Measurements from ENCODE around the gene CFAP20DC.

- TF ChIP-seq POLR2A (IDR thresholded peaks at IDR 0.05; ENCODE audit: low read length) (no peak), TP53 (CRISPR knock-in tag; IDR thresholded peaks at IDR 0.05) (no peak), CHD2 (IDR thresholded peaks at IDR 0.05; ENCODE audit: low read length, partially characterized antibody) (no peak), RCOR1 (IDR thresholded peaks at IDR 0.05; ENCODE audit: low read depth, low read length) (no peak), MAFK (IDR thresholded peaks at IDR 0.05; ENCODE audit: partially characterized antibody) (no peak), POLR2AphosphoS2 (conservative IDR thresholded peaks at IDR 0.05; ENCODE audit: low read length) (no peak), CEBPB (IDR thresholded peaks at IDR 0.05) (no peak), REST (IDR thresholded peaks at IDR 0.05) (no peak), SMC3 (IDR thresholded peaks at IDR 0.05) (no peak), RNF2 (IDR thresholded peaks at IDR 0.05; ENCODE audit: borderline replicate concordance, low read depth) (no peak), NFE2L2 (conservative IDR thresholded peaks at IDR 0.05; ENCODE audit: low read length) (no peak)
- TF ChIP-seq, protein P1, sequence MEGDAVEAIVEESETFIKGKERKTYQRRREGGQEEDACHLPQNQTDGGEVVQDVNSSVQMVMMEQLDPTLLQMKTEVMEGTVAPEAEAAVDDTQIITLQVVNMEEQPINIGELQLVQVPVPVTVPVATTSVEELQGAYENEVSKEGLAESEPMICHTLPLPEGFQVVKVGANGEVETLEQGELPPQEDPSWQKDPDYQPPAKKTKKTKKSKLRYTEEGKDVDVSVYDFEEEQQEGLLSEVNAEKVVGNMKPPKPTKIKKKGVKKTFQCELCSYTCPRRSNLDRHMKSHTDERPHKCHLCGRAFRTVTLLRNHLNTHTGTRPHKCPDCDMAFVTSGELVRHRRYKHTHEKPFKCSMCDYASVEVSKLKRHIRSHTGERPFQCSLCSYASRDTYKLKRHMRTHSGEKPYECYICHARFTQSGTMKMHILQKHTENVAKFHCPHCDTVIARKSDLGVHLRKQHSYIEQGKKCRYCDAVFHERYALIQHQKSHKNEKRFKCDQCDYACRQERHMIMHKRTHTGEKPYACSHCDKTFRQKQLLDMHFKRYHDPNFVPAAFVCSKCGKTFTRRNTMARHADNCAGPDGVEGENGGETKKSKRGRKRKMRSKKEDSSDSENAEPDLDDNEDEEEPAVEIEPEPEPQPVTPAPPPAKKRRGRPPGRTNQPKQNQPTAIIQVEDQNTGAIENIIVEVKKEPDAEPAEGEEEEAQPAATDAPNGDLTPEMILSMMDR (IDR thresholded peaks at IDR 0.05) = no peak
- TF ChIP-seq, protein P2, sequence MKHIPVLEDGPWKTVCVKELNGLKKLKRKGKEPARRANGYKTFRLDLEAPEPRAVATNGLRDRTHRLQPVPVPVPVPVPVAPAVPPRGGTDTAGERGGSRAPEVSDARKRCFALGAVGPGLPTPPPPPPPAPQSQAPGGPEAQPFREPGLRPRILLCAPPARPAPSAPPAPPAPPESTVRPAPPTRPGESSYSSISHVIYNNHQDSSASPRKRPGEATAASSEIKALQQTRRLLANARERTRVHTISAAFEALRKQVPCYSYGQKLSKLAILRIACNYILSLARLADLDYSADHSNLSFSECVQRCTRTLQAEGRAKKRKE (CRISPR knock-in tag; IDR thresholded peaks at IDR 0.05; ENCODE audit: low read depth) = no peak
Measured at GRCh38 chr3:58848826-58849225, 201.0 kb downstream of the CFAP20DC start.

Measured in A549 (cell line).